Stomach (tissue), 4 donors: ENCODE measurements around the gene MRPL18.

Experiments
- EP300 ChIP-seq: sonication (generic); formaldehyde crosslinking; IDR thresholded peaks from one replicate; pipeline ENCODE4 v1.6.1; 2017; ENCODE audit warnings: antibody characterized with exemption
- POLR2A ChIP-seq, 4 donors: fragments of 450-650 bp; IDR thresholded peaks; one replicate each; pipeline ENCODE4 v1.6.1; 2016; ENCODE audit warnings: antibody characterized with exemption in 4 of 4, control low read depth in 2 of 4, mild to moderate bottlenecking in 1 of 4, moderate library complexity in 1 of 4

GRCh38 chr6:159813781-159814180, 23.5 kb downstream of the MRPL18 start:
- no peak for TF ChIP-seq POLR2A (IDR thresholded peaks at IDR 0.05)
- TF ChIP-seq EP300, result no peak
